Gastrocnemius medialis (tissue), 4 donors: ENCODE results near the gene GJC2. TPM values are rescaled to one million over a fixed set of nuclear protein-coding genes. Genes with fewer than 3 reads are reported as not detected.

Experiments used
- ATAC-seq, 2 donors: fragments of 150-250 bp; one replicate each; pipeline ENCODE4 v1.9.1; 2016
- DNase-seq, 2 donors: peaks; one replicate each; pipeline ENCODE4 v3.0.0-alpha.2; 2019
- H3K27ac ChIP-seq, 4 donors: fragments of 200-600 bp; sonication (generic); 1 replicate in 1 of 4; 2 replicates in 3 of 4; pipeline ENCODE4 v1.5.1; 2016 to 2018; ENCODE audit warnings: mild to moderate bottlenecking in 2 of 4, moderate library complexity in 1 of 4
- H3K27me3 ChIP-seq, 3 donors: fragments of 200-600 bp; sonication (generic) in 2 of 3; 1 replicate in 1 of 3; 2 replicates in 2 of 3; pipeline versions ENCODE4 v1.5.1 to v1.6.0; 2016 to 2019; ENCODE audit warnings: mild to moderate bottlenecking in 1 of 3, moderate library complexity in 1 of 3
- H3K36me3 ChIP-seq, 2 donors: fragments of 200-600 bp; sonication (generic) in 1 of 2; one replicate each; pipeline ENCODE4 v1.5.1; 2017 to 2018
- H3K4me1 ChIP-seq, 2 donors: fragments of 200-600 bp; sonication (generic) in 1 of 2; one replicate each; pipeline ENCODE4 v1.5.1; 2016 to 2017; ENCODE audit warnings: mild to moderate bottlenecking in 2 of 2
- H3K4me3 ChIP-seq, 4 donors: fragments of 200-600 bp; sonication (generic) in 3 of 4; 1 replicate in 1 of 4; 2 replicates in 3 of 4; pipeline ENCODE4 v1.5.1; 2016 to 2019; ENCODE audit warnings: mild to moderate bottlenecking in 2 of 4
- H3K9me3 ChIP-seq, 3 donors: fragments of 200-600 bp; sonication (generic) in 2 of 3; 1 replicate in 1 of 3; 2 replicates in 2 of 3; pipeline ENCODE4 v1.5.1; 2016 to 2019
- POLR2A ChIP-seq, 2 donors: fragments of 450-650 bp; IDR thresholded peaks; one replicate each; pipeline ENCODE4 v1.6.1; 2017; ENCODE audit warnings: antibody characterized with exemption in 2 of 2, mild to moderate bottlenecking in 2 of 2, moderate library complexity in 2 of 2
- in situ Hi-C, 4 donors: fragments of 200-750 bp; cut with MboI; loops; one replicate each; pipeline versions ENCODE4 v1.15.0 to v1.8.0; 2017; ENCODE audit warnings: low sequenced_read_pairs in 4 of 4
- intact Hi-C: fragments of 100-400 bp; cut with DNase I; formaldehyde crosslinking; loops from one replicate; pipeline ENCODE4 v1.15.1; 2023; ENCODE audit warnings: low total_unique reads
- total RNA-seq, 4 donors: library from RNA; depleted of rRNA; stranded (reverse); fragments of >200 nt; gene quantifications; one replicate each; pipeline versions ENCODE4 v1.1.0 to v1.2.3, GENCODE V29; 2016
- TF ChIP-seq, protein P1 (sequence below), 5 experiments: fragments of 450-650 bp in 3 of 5; fragments of 200-600 bp in 2 of 5; sonication (generic) in 2 of 5; IDR thresholded peaks in 4 of 5; conservative IDR thresholded peaks in 1 of 5; 1 replicate in 4 of 5; 2 replicates in 1 of 5; pipeline ENCODE4 v1.5.1; 2016 to 2019; ENCODE audit warnings: antibody characterized with exemption in 5 of 5, mild to moderate bottlenecking in 3 of 5, moderate library complexity in 3 of 5

Gene GJC2
- total RNA-seq, 4 donors from 2014 or later, result 0.26 to 0.64 TPM; not detected in 2

DNA sequence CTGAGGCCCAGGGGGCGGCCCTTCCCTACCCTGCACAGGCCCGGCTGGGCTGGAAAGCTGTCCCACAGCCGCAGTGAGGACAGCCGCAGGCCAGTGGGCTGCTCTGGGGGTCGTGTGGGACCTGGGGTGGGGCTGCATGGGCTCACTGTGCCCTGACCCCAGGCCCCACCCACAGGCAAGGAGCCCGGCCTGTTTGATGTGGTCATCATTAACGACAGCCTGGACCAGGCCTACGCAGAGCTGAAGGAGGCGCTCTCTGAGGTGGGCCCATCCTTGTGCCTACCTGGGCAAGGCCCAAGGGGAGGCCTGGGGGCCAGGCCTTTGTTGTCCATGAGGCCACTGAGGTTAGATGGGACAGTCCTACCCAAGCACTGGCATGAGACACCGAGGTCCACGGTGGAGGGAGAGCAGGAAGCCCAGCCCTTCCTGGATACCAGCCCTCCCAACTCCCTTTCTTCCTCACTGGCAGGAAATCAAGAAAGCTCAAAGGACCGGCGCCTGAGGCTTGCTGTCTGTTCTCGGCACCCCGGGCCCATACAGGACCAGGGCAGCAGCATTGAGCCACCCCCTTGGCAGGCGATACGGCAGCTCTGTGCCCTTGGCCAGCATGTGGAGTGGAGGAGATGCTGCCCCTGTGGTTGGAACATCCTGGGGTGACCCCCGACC is 1.4 kb upstream of the GJC2 start:
- TF ChIP-seq POLR2A (IDR thresholded peaks at IDR 0.05), result no peak
- TF ChIP-seq, protein P1, sequence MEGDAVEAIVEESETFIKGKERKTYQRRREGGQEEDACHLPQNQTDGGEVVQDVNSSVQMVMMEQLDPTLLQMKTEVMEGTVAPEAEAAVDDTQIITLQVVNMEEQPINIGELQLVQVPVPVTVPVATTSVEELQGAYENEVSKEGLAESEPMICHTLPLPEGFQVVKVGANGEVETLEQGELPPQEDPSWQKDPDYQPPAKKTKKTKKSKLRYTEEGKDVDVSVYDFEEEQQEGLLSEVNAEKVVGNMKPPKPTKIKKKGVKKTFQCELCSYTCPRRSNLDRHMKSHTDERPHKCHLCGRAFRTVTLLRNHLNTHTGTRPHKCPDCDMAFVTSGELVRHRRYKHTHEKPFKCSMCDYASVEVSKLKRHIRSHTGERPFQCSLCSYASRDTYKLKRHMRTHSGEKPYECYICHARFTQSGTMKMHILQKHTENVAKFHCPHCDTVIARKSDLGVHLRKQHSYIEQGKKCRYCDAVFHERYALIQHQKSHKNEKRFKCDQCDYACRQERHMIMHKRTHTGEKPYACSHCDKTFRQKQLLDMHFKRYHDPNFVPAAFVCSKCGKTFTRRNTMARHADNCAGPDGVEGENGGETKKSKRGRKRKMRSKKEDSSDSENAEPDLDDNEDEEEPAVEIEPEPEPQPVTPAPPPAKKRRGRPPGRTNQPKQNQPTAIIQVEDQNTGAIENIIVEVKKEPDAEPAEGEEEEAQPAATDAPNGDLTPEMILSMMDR (IDR thresholded peaks at IDR 0.05 in 4 of 5, conservative IDR thresholded peaks at IDR 0.05 in 1 of 5), result no peak
- Histone ChIP-seq H3K36me3 (peaks cover 0 to 30% of the 10 kb centered on the region in 2 donors), H3K4me1 (peaks cover 6 to 13% of the 10 kb centered on the region in 2 donors), H3K4me3 (no peak overlapping the region), H3K27ac (peak overlapping the region in 3 of 4 donors; percentile 56 to 70 (median 66)), H3K27me3 (no peaks in the 10 kb centered on the region), H3K9me3 (no peaks in the 10 kb centered on the region)
- ATAC-seq, result no peak
- in situ Hi-C loops, result no loop called here
- DNase-seq, result peak in 1 of 2 donors; percentile 8
- intact Hi-C loops, result no loop called here

DNA sequence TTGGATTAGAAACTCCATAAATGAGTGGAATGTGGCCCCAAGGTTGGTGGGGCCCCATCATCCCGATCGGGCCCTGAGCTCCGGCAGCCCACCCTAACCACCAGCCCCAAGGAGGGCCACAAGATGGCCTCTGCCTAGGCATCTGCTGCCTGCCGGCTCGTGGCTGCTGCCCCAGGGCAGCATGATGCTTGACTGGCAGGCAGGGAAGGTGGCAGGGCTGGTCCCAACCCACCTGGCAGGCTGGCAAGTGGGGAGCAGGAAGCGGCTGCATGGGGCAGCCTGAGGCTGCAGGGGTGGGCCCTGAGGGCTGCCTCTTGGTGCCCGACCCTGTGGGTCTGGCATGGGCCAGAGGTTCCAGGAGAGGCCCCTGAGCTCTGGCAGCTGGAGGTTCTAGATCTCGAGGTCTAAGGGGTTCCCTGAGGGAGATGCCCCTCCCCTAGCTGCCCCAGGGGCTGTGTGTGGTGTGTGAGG is 760 bp upstream of the GJC2 start:
- peaks cover 0 to 9% of the 10 kb centered on the region in 2 donors for H3K4me1 ChIP-seq
- ATAC-seq, result no peak
- intact Hi-C loops, result no loop called here
- H3K36me3 ChIP-seq, result peaks cover 0 to 30% of the 10 kb centered on the region in 2 donors
- H3K4me3 ChIP-seq, result no peak overlapping the region
- H3K9me3 ChIP-seq, result no peaks in the 10 kb centered on the region
- TF ChIP-seq POLR2A (IDR thresholded peaks at IDR 0.05), result no peak
- TF ChIP-seq, protein P1 (IDR thresholded peaks at IDR 0.05 in 4 of 5, conservative IDR thresholded peaks at IDR 0.05 in 1 of 5), result no peak
- H3K27ac ChIP-seq, result peak overlapping the region; percentile 56 to 70 (median 65)
- DNase-seq, result peak in 1 of 2 donors; percentile 6
- in situ Hi-C loops, result no loop called here
- H3K27me3 ChIP-seq, result no peaks in the 10 kb centered on the region

DNA sequence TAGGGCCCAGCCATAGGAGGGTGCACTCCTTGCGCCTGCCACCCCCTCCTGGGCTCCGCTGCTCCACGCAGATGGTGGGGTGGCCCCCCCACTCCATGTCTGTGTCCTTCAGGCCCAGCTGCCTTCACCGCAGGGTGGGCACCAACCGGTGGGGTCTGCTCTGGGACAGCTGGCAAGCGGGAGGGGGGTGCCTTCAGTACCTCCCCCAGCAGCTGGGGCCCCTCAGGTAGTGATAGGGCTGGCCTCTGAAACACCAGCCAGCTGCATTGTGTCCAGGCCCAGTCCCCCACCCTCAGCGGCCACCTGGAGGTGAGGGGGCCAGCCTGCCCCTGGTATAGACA is 360 bp downstream of the GJC2 start:
- ATAC-seq (no peak), DNase-seq (peak in 1 of 2 donors; percentile 8)
- H3K27me3 ChIP-seq, result no peaks in the 10 kb centered on the region
- TF ChIP-seq, protein P1 (IDR thresholded peaks at IDR 0.05 in 4 of 5, conservative IDR thresholded peaks at IDR 0.05 in 1 of 5), result no peak
- TF ChIP-seq POLR2A (IDR thresholded peaks at IDR 0.05), result no peak
- H3K36me3 ChIP-seq, result peaks cover 0 to 30% of the 10 kb centered on the region in 2 donors
- no peak overlapping the region for H3K4me3 ChIP-seq
- in situ Hi-C loops, result no loop called here
- intact Hi-C loops, result no loop called here
- H3K4me1 ChIP-seq, result peaks cover 0 to 4% of the 10 kb centered on the region in 2 donors
- H3K27ac ChIP-seq, result peak overlapping the region; percentile 56 to 70 (median 65)
- H3K9me3 ChIP-seq, result no peaks in the 10 kb centered on the region

DNA sequence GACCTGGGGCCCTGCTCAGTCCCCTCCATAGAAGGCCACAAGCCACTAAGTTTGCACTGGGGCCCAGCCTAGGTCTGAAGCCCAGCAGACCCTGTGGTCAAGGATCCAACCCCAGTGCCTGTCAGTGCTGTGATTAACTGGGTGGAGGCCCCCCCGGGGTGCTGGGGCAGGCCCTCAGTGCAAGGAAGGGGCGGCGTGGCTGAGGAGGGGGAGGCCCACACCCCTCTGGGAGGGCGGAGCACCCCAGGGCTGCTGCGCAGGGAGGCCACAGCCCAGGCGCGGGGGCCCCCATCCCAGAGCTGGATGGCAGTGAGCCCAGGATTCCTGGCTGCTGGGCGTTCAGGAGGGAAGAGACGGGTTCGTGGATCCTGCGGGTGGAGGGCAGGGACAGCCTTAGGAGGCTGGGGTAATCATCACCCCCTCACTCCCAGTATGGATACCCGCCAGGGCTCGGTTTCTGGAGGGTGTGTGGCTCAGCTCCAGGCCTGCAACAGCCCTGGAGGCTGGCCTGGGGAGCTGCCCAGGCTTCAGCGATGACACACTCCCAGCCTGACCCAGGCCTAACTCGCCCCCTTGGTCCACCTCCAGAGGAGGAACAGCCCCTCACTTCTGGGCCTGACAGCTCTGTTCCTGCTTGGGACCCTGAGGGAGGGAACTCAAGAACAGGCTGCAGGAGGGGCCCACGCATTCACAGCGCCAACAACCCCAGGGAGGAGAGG is 890 bp downstream of the GJC2 start:
- intact Hi-C loops, result no loop called here
- Histone ChIP-seq H3K27ac (peak overlapping the region; percentile 56 to 70 (median 65)), H3K27me3 (no peaks in the 10 kb centered on the region), H3K4me3 (no peak overlapping the region), H3K9me3 (no peaks in the 10 kb centered on the region), H3K4me1 (peaks cover 0 to 4% of the 10 kb centered on the region in 2 donors), H3K36me3 (peaks cover 0 to 29% of the 10 kb centered on the region in 2 donors)
- ATAC-seq, result no peak
- peak in 1 of 2 donors; percentile 13 for DNase-seq
- TF ChIP-seq, protein P1 (IDR thresholded peaks at IDR 0.05 in 4 of 5, conservative IDR thresholded peaks at IDR 0.05 in 1 of 5), result no peak
- in situ Hi-C loops, result no loop called here
